Panc1 (cell line): Measurements from ENCODE around the gene ATP6V0D1. TPM values are rescaled to one million over a fixed set of nuclear protein-coding genes. Genes with fewer than 3 reads are reported as not detected.

ENCODE experiments used
- ATAC-seq: fragments of 200-7000 bp; cut with Tn5 transposase; 2 replicates; pipeline ENCODE4 v1.9.1; 2020; ENCODE audit warnings: mild to moderate bottlenecking, moderate library complexity
- BruUV-seq: library from RNA; stranded (reverse); fragments of 400-500 nt; replicated peaks from 2 replicates; lab custom pipeline; 2021; lab: Mats Ljungman, UMichigan
- CTCF ChIA-PET: fragments of 300-600 bp; sonication (Branson Sonifier 250); formaldehyde crosslinking; loops from one replicate; lab custom pipeline; 2022; ENCODE audit warnings: antibody characterized with exemption; lab: Charles Lee
- POLR2A ChIA-PET: fragments of 300-600 bp; sonication (Branson Sonifier 250); formaldehyde crosslinking; loops from one replicate; lab custom pipeline; 2022; ENCODE audit warnings: antibody characterized with exemption; lab: Charles Lee
- DNase-seq: peaks from one replicate; pipeline ENCODE4 v3.0.0-alpha.2; 2010; ENCODE audit warnings: low read depth, low spot score
- H3K27ac ChIP-seq: 2 replicates; pipeline ENCODE4 v1.5.1; 2011; ENCODE audit warnings: mild to moderate bottlenecking, low read length, inconsistent platforms
- H3K27me3 ChIP-seq: fragments of 200-500 bp; sonication (Bioruptor generic); 2 replicates; pipeline ENCODE4 v1.6.0; 2014; ENCODE audit warnings: low read length, inconsistent platforms; ENCODE audit not compliant: control insufficient read depth, insufficient read depth
- H3K36me3 ChIP-seq: fragments of 200-500 bp; sonication (Bioruptor generic); 2 replicates; pipeline ENCODE4 v1.5.1; 2014; ENCODE audit warnings: inconsistent platforms, mild to moderate bottlenecking, low read length, moderate library complexity; ENCODE audit not compliant: control insufficient read depth, insufficient read depth
- H3K4me1 ChIP-seq: 2 replicates; pipeline ENCODE4 v1.5.1; 2011; ENCODE audit warnings: inconsistent platforms, mild to moderate bottlenecking, low read length, moderate library complexity; ENCODE audit not compliant: control insufficient read depth, insufficient read depth
- H3K4me3 ChIP-seq, 2 experiments: 2 replicates each; pipeline ENCODE4 v1.5.1; 2011 to 2012; ENCODE audit warnings: low read depth in 2 of 2, low read length in 2 of 2, mild to moderate bottlenecking in 2 of 2, inconsistent platforms in 1 of 2, moderate library complexity in 1 of 2
- H3K9me3 ChIP-seq: fragments of 200-500 bp; sonication (Bioruptor generic); 2 replicates; pipeline ENCODE4 v1.5.1; 2014; ENCODE audit warnings: low read depth, mild to moderate bottlenecking, inconsistent platforms, low read length, moderate library complexity; ENCODE audit not compliant: control insufficient read depth, insufficient read depth
- CTCF ChIP-seq: fragments of 450-650 bp; IDR thresholded peaks from 2 replicates; pipeline ENCODE4 v1.5.1; 2017; ENCODE audit warnings: mild to moderate bottlenecking
- POLR2AphosphoS5 ChIP-seq: IDR thresholded peaks from 2 replicates; pipeline ENCODE4 v1.6.1; 2012; ENCODE audit warnings: mild to moderate bottlenecking, low read depth, low read length, moderate library complexity
- REST ChIP-seq, 2 experiments: IDR thresholded peaks; 2 replicates each; pipeline ENCODE4 v1.6.1; 2011 to 2012; ENCODE audit warnings: low read depth in 2 of 2, control low read depth in 1 of 2, low read length in 1 of 2, mild to moderate bottlenecking in 1 of 2, moderate library complexity in 1 of 2; ENCODE audit not compliant: insufficient read depth in 1 of 2
- SIN3A ChIP-seq: IDR thresholded peaks from 2 replicates; pipeline ENCODE4 v1.6.1; 2012; ENCODE audit warnings: low read depth, mild to moderate bottlenecking, low read length, moderate library complexity, borderline replicate concordance; ENCODE audit not compliant: insufficient read depth
- TCF7L2 ChIP-seq: IDR thresholded peaks from 2 replicates; pipeline ENCODE4 v1.6.1; 2011; ENCODE audit warnings: mild to moderate bottlenecking, low read depth, low read length, inconsistent platforms
- in situ Hi-C: cut with HindIII; loops from 2 replicates; pipeline ENCODE4 v1.10.0; 2016; ENCODE audit warnings: low sequenced_read_pairs, low pct_unique_long_range_greater_than_20kb
- intact Hi-C: fragments of 100-400 bp; cut with micrococcal nuclease; formaldehyde crosslinking; loops from one replicate; pipeline ENCODE4 v1.10.0; 2022; ENCODE audit not compliant: unreplicated experiment
- total RNA-seq: library from RNA; stranded (reverse); gene quantifications from one replicate; pipeline ENCODE4 v1.2.1, GENCODE V29; 2021; ENCODE audit not compliant: unreplicated experiment

ATP6V0D1 gene
- total RNA-seq, 1 experiment from 2014 or later = 70.8 TPM

GRCh38 chr16:67443265-67443664 is 37.7 kb downstream of the ATP6V0D1 start:
- ATAC-seq (no peak), DNase-seq (no peak)
- CTCF ChIA-PET = interaction anchor here (0.6 to 1.2 kb wide), 2 partner anchors 12 to 15 kb away, joined by 3 read pairs; partner anchors contain the start of gene HSD11B2
- Histone ChIP-seq H3K4me3 (no peak overlapping the region), H3K9me3 (no peaks in the 10 kb centered on the region), H3K36me3 (no peaks in the 10 kb centered on the region), H3K27ac (no peak overlapping the region), H3K27me3 (no peaks in the 10 kb centered on the region), H3K4me1 (no peaks in the 10 kb centered on the region)
- in situ Hi-C loops = no loop called here
- intact Hi-C loops = no loop called here
- TF ChIP-seq REST (IDR thresholded peaks at IDR 0.05; ENCODE audit: insufficient read depth in 1 of 2, low read depth in 2 of 2, low read length in 1 of 2) (no peak), CTCF (no peak), TCF7L2 (no peak), POLR2AphosphoS5 (no peak), SIN3A (no peak)
- POLR2A ChIA-PET = no interaction called here
- BruUV-seq = no TSS peak

- Histone ChIP-seq H3K9me3 (no peaks in the 10 kb centered on the region), H3K4me3 (no peak overlapping the region), H3K4me1 (no peaks in the 10 kb centered on the region), H3K27me3 (no peaks in the 10 kb centered on the region), H3K27ac (no peak overlapping the region), H3K36me3 (no peaks in the 10 kb centered on the region)
- ChIA-PET POLR2A (no interaction called here), CTCF (interaction anchor here (1.2 kb wide), 1 partner anchor 15 kb away, joined by 3 read pairs; no protein-coding TSS in a partner anchor)
- ATAC-seq = no peak
- DNase-seq = no peak
- BruUV-seq = no TSS peak
- intact Hi-C loops (no loop called here), in situ Hi-C loops (no loop called here)
- TF ChIP-seq REST (IDR thresholded peaks at IDR 0.05; ENCODE audit: insufficient read depth in 1 of 2, low read depth in 2 of 2, low read length in 1 of 2) (no peak), TCF7L2 (no peak), POLR2AphosphoS5 (no peak), CTCF (no peak), SIN3A (no peak)
Measured at GRCh38 chr16:67442581-67443255, 38.2 kb downstream of the ATP6V0D1 start.
